Measurements from ENCODE around the gene PLEKHN1.

GRCh38 chr1:930633-931138, 35.6 kb upstream of the PLEKHN1 start:
- peak; percentile 44 for TF ChIP-seq POLR2AphosphoS5 (IDR thresholded peaks at IDR 0.05; ENCODE audit: borderline replicate concordance, low read depth, low read length)
- no peak for TF ChIP-seq EZH2 (IDR thresholded peaks at IDR 0.05)
- TF ChIP-seq FOXP2 (optimal IDR thresholded peaks at IDR 0.05; ENCODE audit: control extremely low read depth, extremely low read length, insufficient read depth), result no peak

Measured in SK-N-MC (cell line).